Measurements from ENCODE around the gene NHERF2. TPM values are rescaled to one million over a fixed set of nuclear protein-coding genes. Genes with fewer than 3 reads are reported as not detected.

The NHERF2 gene
- total RNA-seq, 2 experiments from 2014 or later = 2.8 to 3.0 TPM

GRCh38 chr16:1979271-1980029 lies 47.3 kb upstream of the NHERF2 start:
- ChIA-PET CTCF (no interaction called here), POLR2A (interaction anchor here (2.4 to 29.2 kb wide), 4 partner anchors 11 to 175 kb away, joined by 8 to 505 read pairs (median 14); partner anchors contain the start of genes NDUFB10, RNF151, RPS2 and SYNGR3)
- ATAC-seq (no peak), DNase-seq (peak; percentile 52)
- Mint-ChIP-seq H3K27me3 (peaks cover 29% of the 10 kb centered on the region), H3K27ac (no peak overlapping the region), H3K9me3 (no peaks in the 10 kb centered on the region), H3K4me1 (ENCODE audit: low read depth) (peaks cover 13% of the 10 kb centered on the region), H3K4me3 (no peak overlapping the region), H3K36me3 (ENCODE audit: low read depth) (peaks cover 28% of the 10 kb centered on the region)
- TF ChIP-seq, protein P1, sequence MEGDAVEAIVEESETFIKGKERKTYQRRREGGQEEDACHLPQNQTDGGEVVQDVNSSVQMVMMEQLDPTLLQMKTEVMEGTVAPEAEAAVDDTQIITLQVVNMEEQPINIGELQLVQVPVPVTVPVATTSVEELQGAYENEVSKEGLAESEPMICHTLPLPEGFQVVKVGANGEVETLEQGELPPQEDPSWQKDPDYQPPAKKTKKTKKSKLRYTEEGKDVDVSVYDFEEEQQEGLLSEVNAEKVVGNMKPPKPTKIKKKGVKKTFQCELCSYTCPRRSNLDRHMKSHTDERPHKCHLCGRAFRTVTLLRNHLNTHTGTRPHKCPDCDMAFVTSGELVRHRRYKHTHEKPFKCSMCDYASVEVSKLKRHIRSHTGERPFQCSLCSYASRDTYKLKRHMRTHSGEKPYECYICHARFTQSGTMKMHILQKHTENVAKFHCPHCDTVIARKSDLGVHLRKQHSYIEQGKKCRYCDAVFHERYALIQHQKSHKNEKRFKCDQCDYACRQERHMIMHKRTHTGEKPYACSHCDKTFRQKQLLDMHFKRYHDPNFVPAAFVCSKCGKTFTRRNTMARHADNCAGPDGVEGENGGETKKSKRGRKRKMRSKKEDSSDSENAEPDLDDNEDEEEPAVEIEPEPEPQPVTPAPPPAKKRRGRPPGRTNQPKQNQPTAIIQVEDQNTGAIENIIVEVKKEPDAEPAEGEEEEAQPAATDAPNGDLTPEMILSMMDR (IDR thresholded peaks at IDR 0.05) = no peak
- intact Hi-C loops (cut with micrococcal nuclease) = no loop called here

DNA sequence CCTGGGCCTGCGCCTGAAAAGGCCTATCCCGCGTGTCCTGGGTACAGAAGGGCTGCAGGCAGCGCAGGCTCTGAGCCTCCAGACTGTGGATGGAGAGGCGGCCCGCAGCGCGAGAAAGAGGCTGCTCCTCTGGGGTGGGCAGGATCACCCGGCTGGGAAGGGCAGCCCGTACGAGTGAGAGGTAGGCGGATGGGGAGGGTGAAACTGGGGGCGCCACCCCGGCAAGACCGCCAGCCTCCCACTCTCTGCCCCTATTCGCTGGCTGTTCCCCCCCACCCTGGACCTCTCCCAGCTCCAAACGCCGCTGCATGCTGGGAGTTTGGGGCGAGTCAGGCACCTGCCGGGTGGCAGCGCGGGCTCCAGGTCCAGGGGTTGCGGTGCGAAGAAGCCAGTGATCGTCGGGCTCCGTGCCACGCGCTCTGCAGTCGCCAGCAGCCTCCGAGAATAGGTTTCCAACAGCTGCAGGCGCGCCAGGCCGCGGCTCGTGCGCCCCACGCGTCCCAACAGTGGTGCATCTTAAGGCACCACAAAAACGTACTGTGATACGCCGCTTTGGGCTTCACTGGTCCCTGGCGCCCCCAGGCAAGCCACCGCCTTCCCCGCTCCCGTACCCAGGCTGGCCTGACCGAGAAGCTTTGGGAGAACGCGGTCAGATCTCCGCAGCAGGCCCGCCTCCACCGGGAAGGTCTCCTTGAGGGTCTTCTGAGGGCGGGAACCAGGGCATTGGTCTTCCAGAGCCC lies 46.5 kb upstream of the NHERF2 start:
- CTCF ChIA-PET = interaction anchor here (1.0 kb wide), 1 partner anchor 24 kb away, joined by 3 read pairs; no protein-coding TSS in a partner anchor
- Mint-ChIP-seq H3K36me3 (ENCODE audit: low read depth) (peaks cover 22% of the 10 kb centered on the region), H3K27me3 (peaks cover 29% of the 10 kb centered on the region), H3K27ac (no peak overlapping the region), H3K4me1 (ENCODE audit: low read depth) (peaks cover 18% of the 10 kb centered on the region), H3K4me3 (no peak overlapping the region), H3K9me3 (no peaks in the 10 kb centered on the region)
- POLR2A ChIA-PET = interaction anchor here (1.1 to 29.2 kb wide), 6 partner anchors 10 to 175 kb away, joined by 3 to 505 read pairs (median 11); partner anchors contain the start of genes FAHD1, HAGH, NDUFB10 and RNF151
- ATAC-seq = no peak
- peak; percentile 31 for DNase-seq
- TF ChIP-seq, protein P1 (IDR thresholded peaks at IDR 0.05) = no peak
- intact Hi-C loops (cut with micrococcal nuclease) = no loop called here

DNA sequence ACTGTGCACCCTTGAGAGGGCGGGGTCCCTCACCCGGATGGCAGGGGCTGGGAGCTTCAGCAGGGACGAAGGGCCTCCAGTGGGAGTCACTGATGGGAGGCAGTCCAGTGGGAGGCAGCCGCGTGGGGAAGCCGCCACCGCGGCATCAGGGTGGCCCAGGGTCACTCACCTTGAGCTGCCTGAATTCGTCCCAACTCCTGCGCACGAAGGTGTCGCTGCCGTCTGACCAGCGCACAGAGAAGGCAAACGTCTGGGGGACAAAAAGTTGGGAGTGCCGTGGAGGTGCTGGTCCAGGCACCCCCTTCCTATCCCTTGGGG lies 46.0 kb upstream of the NHERF2 start:
- TF ChIP-seq, protein P1 (IDR thresholded peaks at IDR 0.05) = no peak
- ChIA-PET POLR2A (interaction anchor here (0.6 to 29.2 kb wide), 8 partner anchors 10 to 272 kb away, joined by 3 to 505 read pairs (median 8); partner anchors contain the start of genes FAHD1, HAGH, NDUFB10 and RNF151), CTCF (interaction anchor here (1.0 kb wide), 1 partner anchor 23 kb away, joined by 3 read pairs; no protein-coding TSS in a partner anchor)
- H3K4me1 Mint-ChIP-seq (ENCODE audit: low read depth) = peaks cover 20% of the 10 kb centered on the region
- H3K36me3 Mint-ChIP-seq (ENCODE audit: low read depth) = peaks cover 23% of the 10 kb centered on the region
- H3K27me3 Mint-ChIP-seq = peaks cover 29% of the 10 kb centered on the region
- ATAC-seq (no peak), DNase-seq (no peak)
- H3K4me3 Mint-ChIP-seq = no peak overlapping the region
- no peaks in the 10 kb centered on the region for H3K9me3 Mint-ChIP-seq
- intact Hi-C loops (cut with micrococcal nuclease) = no loop called here
- H3K27ac Mint-ChIP-seq = no peak overlapping the region

GRCh38 chr16:1981398-1981836 lies 45.3 kb upstream of the NHERF2 start, which contains the start of gene NOXO1:
Gene NOXO1, minus strand, starts transcription at chr16:1981469. Its CDS starts 290 bp downstream, at chr16:1981179.
- ChIA-PET POLR2A (interaction anchor here (0.6 to 29.2 kb wide), 9 partner anchors 8 to 271 kb away, joined by 3 to 505 read pairs (median 8); partner anchors contain the start of genes FAHD1, HAGH, NDUFB10 and RNF151), CTCF (interaction anchor here (1.0 kb wide), 1 partner anchor 23 kb away, joined by 3 read pairs; no protein-coding TSS in a partner anchor)
- intact Hi-C loops (cut with micrococcal nuclease) = no loop called here
- DNase-seq (peak; percentile 51), ATAC-seq (peak; percentile 15)
- H3K27ac Mint-ChIP-seq = no peak within 1 kb of the TSS
- TF ChIP-seq, protein P1 (IDR thresholded peaks at IDR 0.05) = no peak
- H3K9me3 Mint-ChIP-seq = no peaks in the 10 kb centered on the region
- peaks cover 24% of the 10 kb centered on the region for H3K36me3 Mint-ChIP-seq (ENCODE audit: low read depth)
- peaks cover 29% of the 10 kb centered on the region for H3K27me3 Mint-ChIP-seq
- H3K4me1 Mint-ChIP-seq (ENCODE audit: low read depth) = peaks cover 20% of the 10 kb centered on the region
- H3K4me3 Mint-ChIP-seq = no peak within 1 kb of the TSS

All from activated CD8-positive, alpha-beta T cell treated with anti-CD3 and anti-CD28 coated beads for 36 hours (primary cell).